ENCODE measurements around the gene HAUS7.
"Not testable (repeated sequence)": the region's sequence is repeated elsewhere in the genome, so short reads cannot be mapped to it uniquely, and the experiment has no call there.

DNA sequence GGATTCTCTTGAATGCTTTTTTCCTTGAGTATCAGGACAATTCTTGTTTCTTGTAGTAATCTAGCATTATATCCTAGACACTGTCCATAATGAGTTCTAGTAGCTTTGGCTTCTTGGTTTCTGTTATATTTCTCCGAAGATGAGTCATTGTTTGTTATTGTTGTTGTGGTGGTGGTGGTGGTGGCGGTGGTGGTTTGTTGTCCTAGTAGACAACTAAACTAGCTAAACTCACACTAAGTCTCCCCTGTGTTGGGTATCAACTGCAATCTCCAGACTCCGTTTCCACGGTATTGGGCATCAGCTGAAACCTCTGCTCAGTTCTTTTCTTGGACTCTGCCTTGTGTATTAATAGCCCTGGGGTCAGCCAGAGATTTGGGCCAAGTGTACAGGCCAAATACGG is 66.0 kb downstream of the HAUS7 start:
- not testable (repeated sequence) for TF ChIP-seq EZH2 (IDR thresholded peaks at IDR 0.05; ENCODE audit: low read length)
- TF ChIP-seq, protein P1, sequence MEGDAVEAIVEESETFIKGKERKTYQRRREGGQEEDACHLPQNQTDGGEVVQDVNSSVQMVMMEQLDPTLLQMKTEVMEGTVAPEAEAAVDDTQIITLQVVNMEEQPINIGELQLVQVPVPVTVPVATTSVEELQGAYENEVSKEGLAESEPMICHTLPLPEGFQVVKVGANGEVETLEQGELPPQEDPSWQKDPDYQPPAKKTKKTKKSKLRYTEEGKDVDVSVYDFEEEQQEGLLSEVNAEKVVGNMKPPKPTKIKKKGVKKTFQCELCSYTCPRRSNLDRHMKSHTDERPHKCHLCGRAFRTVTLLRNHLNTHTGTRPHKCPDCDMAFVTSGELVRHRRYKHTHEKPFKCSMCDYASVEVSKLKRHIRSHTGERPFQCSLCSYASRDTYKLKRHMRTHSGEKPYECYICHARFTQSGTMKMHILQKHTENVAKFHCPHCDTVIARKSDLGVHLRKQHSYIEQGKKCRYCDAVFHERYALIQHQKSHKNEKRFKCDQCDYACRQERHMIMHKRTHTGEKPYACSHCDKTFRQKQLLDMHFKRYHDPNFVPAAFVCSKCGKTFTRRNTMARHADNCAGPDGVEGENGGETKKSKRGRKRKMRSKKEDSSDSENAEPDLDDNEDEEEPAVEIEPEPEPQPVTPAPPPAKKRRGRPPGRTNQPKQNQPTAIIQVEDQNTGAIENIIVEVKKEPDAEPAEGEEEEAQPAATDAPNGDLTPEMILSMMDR (optimal IDR thresholded peaks at IDR 0.05 in 1 of 3, IDR thresholded peaks at IDR 0.05 in 1 of 3, conservative IDR thresholded peaks at IDR 0.05 in 1 of 3; ENCODE audit: extremely low read depth in 1 of 3, insufficient read depth in 2 of 3, low read length in 3 of 3): not testable (repeated sequence)

All from keratinocyte (primary cell).